H1 (cell line): ENCODE results near the gene GNB1L. TPM values are rescaled to one million over a fixed set of nuclear protein-coding genes. Genes with fewer than 3 reads are reported as not detected.

ENCODE experiments used
- CTCF ChIA-PET: fragments of 300-600 bp; sonication (Branson Sonifier 250); formaldehyde crosslinking; loops from one replicate; lab custom pipeline; 2021; ENCODE audit not compliant: partially characterized antibody; lab: Charles Lee
- POLR2A ChIA-PET: fragments of 300-600 bp; sonication (Branson Sonifier 250); formaldehyde crosslinking; loops from one replicate; lab custom pipeline; 2021; ENCODE audit warnings: inconsistent platforms; ENCODE audit not compliant: partially characterized antibody; lab: Charles Lee
- DNase-seq, 2 experiments: peaks; one replicate each; pipeline versions ENCODE4 v3.0.0 to v3.0.0-alpha.2; 2010 to 2022; ENCODE audit warnings: low spot score in 2 of 2, low read depth in 1 of 2, mixed read lengths in 1 of 2
- FAIRE-seq: peaks from 2 replicates; lab custom pipeline; 2011; peaks lifted over from hg19 to GRCh38; lab: Jason Lieb, UNC
- H2AFZ ChIP-seq: 2 replicates; pipeline ENCODE4 v1.8.1; 2012; ENCODE audit warnings: low read length, inconsistent platforms
- H2AK5ac ChIP-seq: 2 replicates; pipeline ENCODE4 v1.6.1; 2013; ENCODE audit warnings: low read depth, low read length
- H2BK120ac ChIP-seq: replicated peaks from 2 replicates; pipeline ENCODE3; 2013; ENCODE audit warnings: low read depth, low read length, inconsistent platforms
- H2BK12ac ChIP-seq: 2 replicates; pipeline ENCODE4 v1.6.1; 2013; ENCODE audit warnings: low read depth, low read length
- H2BK15ac ChIP-seq: 2 replicates; pipeline ENCODE4 v1.6.1; 2013; ENCODE audit warnings: low read length
- H2BK20ac ChIP-seq: 2 replicates; pipeline ENCODE4 v1.6.1; 2013; ENCODE audit warnings: low read length
- H2BK5ac ChIP-seq: 2 replicates; pipeline ENCODE4 v1.6.1; 2013; ENCODE audit warnings: low read depth, low read length
- H3K14ac ChIP-seq: 2 replicates; pipeline ENCODE4 v1.6.1; 2013; ENCODE audit warnings: inconsistent platforms; ENCODE audit not compliant: insufficient read length
- H3K18ac ChIP-seq: 2 replicates; pipeline ENCODE4 v1.6.1; 2013; ENCODE audit warnings: low read length; ENCODE audit errors: extremely low read depth
- H3K23ac ChIP-seq: 2 replicates; pipeline ENCODE4 v1.6.1; 2013; ENCODE audit warnings: inconsistent platforms; ENCODE audit not compliant: insufficient read length
- H3K23me2 ChIP-seq: 2 replicates; pipeline ENCODE4 v1.6.1; 2013; ENCODE audit warnings: low read depth, low read length
- H3K27ac ChIP-seq: 2 replicates; pipeline ENCODE4 v1.6.1; 2011; ENCODE audit warnings: low read depth, low read length, inconsistent platforms
- H3K27me3 ChIP-seq, 4 experiments: replicated peaks in 1 of 4; 1 replicate in 1 of 4; 2 replicates in 3 of 4; pipeline versions ENCODE4 v1.6.1 to v1.8.1; 2011 to 2013; ENCODE audit warnings: low read length in 3 of 4, mild to moderate bottlenecking in 3 of 4, inconsistent platforms in 2 of 4, mixed read lengths in 2 of 4, moderate library complexity in 1 of 4; ENCODE audit not compliant: control insufficient read depth in 3 of 4, insufficient read depth in 3 of 4; ENCODE audit errors: extremely low read depth in 1 of 4
- H3K36me3 ChIP-seq, 4 experiments: 2 replicates each; pipeline versions ENCODE4 v1.6.1 to v1.8.1; 2011 to 2013; ENCODE audit warnings: mild to moderate bottlenecking in 4 of 4, low read length in 3 of 4, moderate library complexity in 2 of 4, control low read depth in 1 of 4, inconsistent platforms in 1 of 4; ENCODE audit not compliant: insufficient read depth in 4 of 4, control insufficient read depth in 2 of 4
- H3K4ac ChIP-seq: replicated peaks from 2 replicates; pipeline ENCODE3; 2013; ENCODE audit warnings: low read length, low read depth, mixed read lengths, inconsistent platforms; ENCODE audit not compliant: insufficient read length
- H3K4me1 ChIP-seq, 4 experiments: replicated peaks in 1 of 4; 1 replicate in 1 of 4; 2 replicates in 3 of 4; pipeline versions ENCODE4 v1.6.1 to v1.8.1; 2011 to 2013; ENCODE audit warnings: low read length in 3 of 4, inconsistent platforms in 2 of 4, mixed read lengths in 1 of 4; ENCODE audit not compliant: insufficient read depth in 4 of 4, control insufficient read depth in 3 of 4
- H3K4me2 ChIP-seq, 2 experiments: 2 replicates each; pipeline versions ENCODE4 v1.6.1 to v1.8.1; 2011 to 2013; ENCODE audit warnings: low read depth in 2 of 2, low read length in 2 of 2, control low read depth in 1 of 2, inconsistent platforms in 1 of 2, mild to moderate bottlenecking in 1 of 2; ENCODE audit not compliant: insufficient read depth in 1 of 2
- H3K4me3 ChIP-seq, 4 experiments: fragments of 200-600, 300-600 bp in 1 of 4; sonication (generic), shearing (Covaris generic), sonication (Bioruptor Twin) in 1 of 4; 2 replicates each; pipeline versions ENCODE4 v1.5.1 to v1.8.1; 2011 to 2016; ENCODE audit warnings: low read length in 4 of 4, low read depth in 3 of 4, control low read depth in 2 of 4, inconsistent platforms in 2 of 4, mild to moderate bottlenecking in 2 of 4, mixed read lengths in 1 of 4, moderate library complexity in 1 of 4; ENCODE audit not compliant: insufficient read depth in 2 of 4; ENCODE audit errors: extremely low read depth in 1 of 4
- H3K56ac ChIP-seq: replicated peaks from 2 replicates; pipeline ENCODE3; 2013; ENCODE audit warnings: low read depth, mild to moderate bottlenecking, mixed read lengths, low read length, inconsistent platforms; ENCODE audit not compliant: insufficient read length
- H3K79me1 ChIP-seq: 2 replicates; pipeline ENCODE4 v1.6.1; 2013; ENCODE audit warnings: low read depth, low read length, control low read depth
- H3K79me2 ChIP-seq, 2 experiments: 2 replicates each; pipeline versions ENCODE4 v1.6.1 to v1.8.1; 2012 to 2013; ENCODE audit warnings: low read length in 2 of 2, mild to moderate bottlenecking in 2 of 2, inconsistent platforms in 1 of 2; ENCODE audit not compliant: insufficient read depth in 2 of 2, control insufficient read depth in 1 of 2
- H3K9ac ChIP-seq, 4 experiments: replicated peaks in 1 of 4; 1 replicate in 1 of 4; 2 replicates in 3 of 4; pipeline versions ENCODE4 v1.6.1 to v1.8.1; 2011 to 2013; ENCODE audit warnings: low read depth in 3 of 4, low read length in 3 of 4, control low read depth in 2 of 4, mild to moderate bottlenecking in 2 of 4, moderate library complexity in 2 of 4, inconsistent platforms in 1 of 4; ENCODE audit errors: extremely low read depth in 1 of 4
- H3K9me3 ChIP-seq, 2 experiments: 2 replicates each; pipeline versions ENCODE4 v1.6.1 to v1.8.1; 2012 to 2013; ENCODE audit warnings: mild to moderate bottlenecking in 2 of 2, moderate library complexity in 2 of 2, control low read depth in 1 of 2, inconsistent platforms in 1 of 2, low read depth in 1 of 2, low read length in 1 of 2, mixed read lengths in 1 of 2; ENCODE audit not compliant: insufficient read depth in 2 of 2
- H4K20me1 ChIP-seq, 2 experiments: replicated peaks in 1 of 2; 2 replicates each; pipeline versions ENCODE3 to v1.8.1; 2011 to 2013; ENCODE audit warnings: inconsistent platforms in 2 of 2, low read length in 2 of 2, mild to moderate bottlenecking in 1 of 2; ENCODE audit not compliant: insufficient read depth in 2 of 2, control insufficient read depth in 1 of 2
- H4K5ac ChIP-seq: 2 replicates; pipeline ENCODE4 v1.6.1; 2013; ENCODE audit warnings: low read length, low read depth, mixed read lengths, inconsistent platforms; ENCODE audit not compliant: insufficient read length
- H4K8ac ChIP-seq: 2 replicates; pipeline ENCODE4 v1.8.0; 2013; ENCODE audit warnings: mild to moderate bottlenecking, moderate library complexity, low read length, inconsistent platforms; ENCODE audit not compliant: insufficient read depth; ENCODE audit errors: extremely low read depth
- H4K91ac ChIP-seq: replicated peaks from 2 replicates; pipeline ENCODE3; 2013; ENCODE audit warnings: low read length, mixed read lengths, inconsistent platforms; ENCODE audit not compliant: insufficient read length
- ASH2L ChIP-seq: fragments of 200-600, 300-600 bp; sonication (generic); IDR thresholded peaks from one replicate; pipeline ENCODE4 v1.7.1; 2017; ENCODE audit warnings: low read length
- CBX8 ChIP-seq: fragments of 300-800, 300-1000 bp; sonication (generic); IDR thresholded peaks from 2 replicates; pipeline ENCODE4 v1.7.1; 2016; ENCODE audit warnings: low read depth, low read length, borderline replicate concordance
- CHD1 ChIP-seq: IDR thresholded peaks from 2 replicates; pipeline ENCODE4 v1.6.1; 2012; ENCODE audit warnings: low read depth, low read length, improper control_type of control experiment
- EZH2 ChIP-seq: fragments of 200-600 bp; sonication (generic); IDR thresholded peaks from 2 replicates; pipeline ENCODE4 v1.7.1; 2012; ENCODE audit warnings: low read depth, mild to moderate bottlenecking, moderate library complexity, low read length, inconsistent platforms; ENCODE audit not compliant: severe bottlenecking
- RNF2 ChIP-seq: fragments of 200-900, 300-1000 bp; sonication (generic); IDR thresholded peaks from 2 replicates; pipeline ENCODE4 v1.7.1; 2016; ENCODE audit warnings: borderline replicate concordance, low read depth, mild to moderate bottlenecking, antibody characterized with exemption, low read length; ENCODE audit not compliant: poor library complexity, severe bottlenecking; ENCODE audit errors: missing control alignments
- SIRT6 ChIP-seq: IDR thresholded peaks from one replicate; pipeline ENCODE4 v1.7.1; 2012; ENCODE audit warnings: low read length, inconsistent platforms
- SUZ12 ChIP-seq: fragments of 200-600 bp; sonication (generic); IDR thresholded peaks from 2 replicates; pipeline ENCODE4 v1.6.1; 2012; ENCODE audit warnings: mild to moderate bottlenecking, inconsistent platforms, low read length, moderate library complexity, mixed read lengths
- WGBS, 2 experiments: shearing (Covaris generic) in 1 of 2; methylation state at CpG; one replicate each; pipeline versions ENCODE4 v1.1.6 to v1.1.7; 2013 to 2015; ENCODE audit warnings: low lambda C conversion rate in 2 of 2, mixed read lengths in 2 of 2, inconsistent platforms in 1 of 2, low coverage in 1 of 2, missing lambda C conversion rate in 1 of 2; ENCODE audit not compliant: insufficient replicate concordance in 2 of 2, insufficient coverage in 1 of 2, insufficient read length in 1 of 2; ENCODE audit errors: extremely low coverage in 1 of 2, missing lambda C conversion rate in 1 of 2; 5-methylcytosine and 5-hydroxymethylcytosine counted together
- polyA plus RNA-seq, 7 experiments: library from polyadenylated mRNA; depleted of rRNA in 3 of 7; stranded (reverse) in 5 of 7; unstranded in 2 of 7; fragments of >200 nt in 5 of 7; fragments of 200-250 nt in 2 of 7; gene quantifications; 1 replicate in 5 of 7; 2 replicates in 1 of 7; 4 replicates in 1 of 7; pipeline versions ENCODE4 v1.2.1 to v1.2.3, GENCODE V29; 2011 to 2013; ENCODE audit warnings: missing spikeins in 2 of 7, mixed read lengths in 2 of 7
- total RNA-seq: library from RNA; stranded (reverse); fragmentation: NEBNext Ultra II Directional; extraction: Animal tissue kit (Norgen Biotek cat#: 25700); gene quantifications from 2 replicates; pipeline ENCODE4 v1.2.1, GENCODE V29; 2021

Gene GNB1L
- total and polyA plus RNA-seq, 2 of the 8 experiments (the other 6 are each of a cell fraction or from before 2014, with no cell fraction given), result 14.0 to 15.6 TPM

DNA sequence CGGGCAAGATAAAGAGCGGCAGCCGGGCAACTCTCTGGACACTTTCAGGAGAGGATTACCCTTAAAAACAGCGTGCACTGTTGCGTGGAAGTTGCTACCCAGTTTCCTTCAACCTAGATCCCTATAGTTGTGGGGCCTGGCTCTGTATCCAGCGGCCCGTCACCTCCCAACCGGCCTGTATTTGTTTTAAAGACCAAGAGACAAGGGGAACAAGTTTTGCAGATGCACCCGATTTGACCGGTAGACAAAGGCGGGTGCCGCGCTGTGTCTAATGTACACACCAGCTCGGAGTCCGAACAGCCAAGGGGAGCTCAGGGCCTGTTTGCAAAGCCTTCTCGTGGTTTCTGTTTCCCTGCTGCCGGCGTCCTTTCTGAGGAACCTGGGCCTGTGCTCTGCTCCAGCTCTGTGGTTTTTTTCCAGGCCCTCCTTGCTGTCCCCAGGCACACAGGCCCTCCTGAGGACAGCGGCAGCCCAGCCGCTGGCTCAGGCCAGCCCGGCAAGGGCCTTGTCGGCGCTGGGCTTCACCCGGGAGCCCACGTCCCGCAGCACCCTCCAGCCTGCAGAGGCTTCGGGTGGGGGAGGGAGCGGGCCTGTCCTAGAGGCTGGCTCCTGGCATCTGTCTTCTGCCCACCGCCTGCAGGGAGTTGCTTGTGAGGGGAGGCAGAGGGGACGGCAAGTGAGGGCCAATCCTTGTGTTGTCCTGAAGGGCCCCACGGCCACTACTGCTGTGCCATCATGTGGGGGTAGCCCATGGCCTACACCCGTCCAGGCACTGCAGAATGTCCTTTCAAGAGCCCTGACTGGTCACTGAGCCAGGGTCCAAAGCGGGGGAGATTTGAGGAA, 92.7 kb downstream of the GNB1L start:
- no peak for TF ChIP-seq SIRT6
- peak; percentile 85; the same call in 1 of the 2 replicates for TF ChIP-seq CBX8
- TF ChIP-seq SUZ12, result peak; percentile 97
- TF ChIP-seq CHD1, result no peak
- TF ChIP-seq RNF2, result peak; percentile 82
- TF ChIP-seq EZH2, result peak; percentile 99
- no peak for TF ChIP-seq ASH2L
- 8% methylated on average over 33 of the region's 33 CpGs; no CpG with 5 or more reads in 1 of the 2 experiments for WGBS, 2 experiments
- Histone ChIP-seq H3K27me3 (peaks cover 92 to 97% (median 95%) of the 10 kb centered on the region in 4 experiments), H3K18ac (peak overlapping the region; percentile 60), H3K4me2 (peak overlapping the region; percentile 1 to 40; a peak in 3 of 4 replicates), H3K23ac (no peak overlapping the region), H3K9me3 (no peaks in the 10 kb centered on the region), H3K36me3 (peaks cover 0 to 23% (median 0%) of the 10 kb centered on the region in 4 experiments; a peak in 1 of 8 replicates), H3K4me1 (peaks cover 0 to 60% (median 33%) of the 10 kb centered on the region in 4 experiments; a peak in 5 of 7 replicates), H3K23me2 (peaks cover 4% of the 10 kb centered on the region; the same call in 1 of the 2 replicates), H3K4ac (peak overlapping the region; percentile 72), H4K20me1 (peaks cover 22 to 44% of the 10 kb centered on the region in 2 experiments), H2BK20ac (peak overlapping the region; percentile 93; the same call in 1 of the 2 replicates), H2BK120ac (no peak overlapping the region), H2AK5ac (peak overlapping the region; percentile 33; the same call in 1 of the 2 replicates), H3K56ac (no peak overlapping the region), H3K27ac (no peak overlapping the region), H2BK12ac (peak overlapping the region; percentile 94), H2AFZ (no peak overlapping the region), H4K91ac (peak overlapping the region; percentile 7), H2BK15ac (peak overlapping the region; percentile 99; the same call in 1 of the 2 replicates), H4K8ac (peak overlapping the region; percentile 11; the same call in 1 of the 2 replicates), H3K79me1 (no peaks in the 10 kb centered on the region), H3K9ac (no peak overlapping the region), H4K5ac (no peak overlapping the region), H2BK5ac (peak overlapping the region; percentile 66; the same call in 1 of the 2 replicates), H3K14ac (no peak overlapping the region), H3K4me3 (peak overlapping the region in 1 of 4 experiments; percentile 42; a peak in 1 of 8 replicates), H3K79me2 (no peaks in the 10 kb centered on the region)
- POLR2A ChIA-PET, result interaction anchor here (1.1 kb wide), 1 partner anchor 8 kb away, joined by 3 read pairs; no protein-coding TSS in a partner anchor
- FAIRE-seq (no peak), DNase-seq (peak in 1 of 2 experiments; percentile 74)
- CTCF ChIA-PET, result interaction anchor here (0.7 to 5.6 kb wide), 10 partner anchors 8 to 186 kb away, joined by 3 to 48 read pairs (median 6); partner anchors contain the start of gene GP1BB
